ENCODE measurements around the gene POSTN.
"Not testable (repeated sequence)": the region's sequence is repeated elsewhere in the genome, so short reads cannot be mapped to it uniquely, and the experiment has no call there.

Gene POSTN

GRCh38 chr13:37613236-37613635 is 14.7 kb upstream of the POSTN start:
- H3K9me3 Mint-ChIP-seq: no peaks in the 10 kb centered on the region
- no peaks in the 10 kb centered on the region for H3K27me3 Mint-ChIP-seq (ENCODE audit: low read depth)
- no peak overlapping the region for H3K4me3 Mint-ChIP-seq
- no peak overlapping the region for H3K27ac Mint-ChIP-seq
- H3K4me1 Mint-ChIP-seq (ENCODE audit: low read depth): no peaks in the 10 kb centered on the region
- no peaks in the 10 kb centered on the region for H3K36me3 Mint-ChIP-seq (ENCODE audit: low read depth)

GRCh38 chr13:37608750-37609339 is 10.3 kb upstream of the POSTN start:
- H3K36me3 Mint-ChIP-seq (ENCODE audit: low read depth): no peaks in the 10 kb centered on the region
- H3K4me3 Mint-ChIP-seq: no peak overlapping the region
- no peaks in the 10 kb centered on the region for H3K4me1 Mint-ChIP-seq (ENCODE audit: low read depth)
- H3K27ac Mint-ChIP-seq: no peak overlapping the region
- H3K9me3 Mint-ChIP-seq: peaks cover 4% of the 10 kb centered on the region
- H3K27me3 Mint-ChIP-seq (ENCODE audit: low read depth): no peaks in the 10 kb centered on the region

GRCh38 chr13:37602733-37603381 is 4.3 kb upstream of the POSTN start:
- H3K9me3 Mint-ChIP-seq: peaks cover 4% of the 10 kb centered on the region
- H3K36me3 Mint-ChIP-seq (ENCODE audit: low read depth): no peaks in the 10 kb centered on the region
- no peaks in the 10 kb centered on the region for H3K4me1 Mint-ChIP-seq (ENCODE audit: low read depth)
- no peaks in the 10 kb centered on the region for H3K27me3 Mint-ChIP-seq (ENCODE audit: low read depth)
- no peak overlapping the region for H3K4me3 Mint-ChIP-seq
- H3K27ac Mint-ChIP-seq: no peak overlapping the region

GRCh38 chr13:37601648-37602440 is 3.3 kb upstream of the POSTN start:
- Mint-ChIP-seq H3K9me3 (peaks cover 1% of the 10 kb centered on the region), H3K27ac (no peak overlapping the region), H3K4me3 (no peak overlapping the region), H3K27me3 (ENCODE audit: low read depth) (no peaks in the 10 kb centered on the region), H3K36me3 (ENCODE audit: low read depth) (no peaks in the 10 kb centered on the region), H3K4me1 (ENCODE audit: low read depth) (no peaks in the 10 kb centered on the region)

- Mint-ChIP-seq H3K27ac (no peak overlapping the region), H3K9me3 (no peaks in the 10 kb centered on the region), H3K4me3 (no peak overlapping the region)
Measured at GRCh38 chr13:37599519-37599918, 951 bp upstream of the POSTN start.

GRCh38 chr13:37597477-37598025 is 1.0 kb downstream of the POSTN start:
- Mint-ChIP-seq H3K27ac (no peak overlapping the region), H3K36me3 (ENCODE audit: low read depth) (no peaks in the 10 kb centered on the region), H3K4me1 (ENCODE audit: low read depth) (no peaks in the 10 kb centered on the region), H3K9me3 (no peaks in the 10 kb centered on the region), H3K4me3 (no peak overlapping the region), H3K27me3 (ENCODE audit: low read depth) (no peaks in the 10 kb centered on the region)

More at GRCh38 chr13:37599519-37599918, 951 bp upstream of the POSTN start:
- Mint-ChIP-seq H3K4me1 (ENCODE audit: low read depth) (no peaks in the 10 kb centered on the region), H3K36me3 (ENCODE audit: low read depth) (no peaks in the 10 kb centered on the region), H3K27me3 (ENCODE audit: low read depth) (no peaks in the 10 kb centered on the region)

- no peaks in the 10 kb centered on the region for H3K9me3 Mint-ChIP-seq
- H3K4me3 Mint-ChIP-seq: no peak overlapping the region
- H3K36me3 Mint-ChIP-seq (ENCODE audit: low read depth): no peaks in the 10 kb centered on the region
- no peaks in the 10 kb centered on the region for H3K27me3 Mint-ChIP-seq (ENCODE audit: low read depth)
- H3K27ac Mint-ChIP-seq: no peak overlapping the region
- H3K4me1 Mint-ChIP-seq (ENCODE audit: low read depth): no peaks in the 10 kb centered on the region
Measured at GRCh38 chr13:37596805-37597204, 1.8 kb downstream of the POSTN start.

- no peaks in the 10 kb centered on the region for H3K9me3 Mint-ChIP-seq
- no peak overlapping the region for H3K4me3 Mint-ChIP-seq
- no peaks in the 10 kb centered on the region for H3K27me3 Mint-ChIP-seq (ENCODE audit: low read depth)
- no peaks in the 10 kb centered on the region for H3K4me1 Mint-ChIP-seq (ENCODE audit: low read depth)
- H3K27ac Mint-ChIP-seq: no peak overlapping the region
- H3K36me3 Mint-ChIP-seq (ENCODE audit: low read depth): no peaks in the 10 kb centered on the region
Measured at GRCh38 chr13:37595162-37595561, 3.4 kb downstream of the POSTN start.

GRCh38 chr13:37594550-37594949 is 4.0 kb downstream of the POSTN start:
- Mint-ChIP-seq H3K4me1 (ENCODE audit: low read depth) (no peaks in the 10 kb centered on the region), H3K36me3 (ENCODE audit: low read depth) (no peaks in the 10 kb centered on the region), H3K27me3 (ENCODE audit: low read depth) (no peaks in the 10 kb centered on the region), H3K4me3 (no peak overlapping the region), H3K27ac (no peak overlapping the region), H3K9me3 (no peaks in the 10 kb centered on the region)

- not testable (repeated sequence) for H3K36me3 Mint-ChIP-seq (ENCODE audit: low read depth); H3K9me3 Mint-ChIP-seq; H3K27me3 Mint-ChIP-seq (ENCODE audit: low read depth)
Measured at GRCh38 chr13:37589381-37589780, 9.2 kb downstream of the POSTN start.

GRCh38 chr13:37587236-37587635 is 11.3 kb downstream of the POSTN start:
- no peak overlapping the region for H3K27ac Mint-ChIP-seq
- no peaks in the 10 kb centered on the region for H3K27me3 Mint-ChIP-seq (ENCODE audit: low read depth)
- H3K4me1 Mint-ChIP-seq (ENCODE audit: low read depth): no peaks in the 10 kb centered on the region
- H3K9me3 Mint-ChIP-seq: no peaks in the 10 kb centered on the region
- H3K36me3 Mint-ChIP-seq (ENCODE audit: low read depth): no peaks in the 10 kb centered on the region
- no peak overlapping the region for H3K4me3 Mint-ChIP-seq

More at GRCh38 chr13:37589381-37589780, 9.2 kb downstream of the POSTN start:
- not testable (repeated sequence) for H3K27ac Mint-ChIP-seq; H3K4me3 Mint-ChIP-seq; H3K4me1 Mint-ChIP-seq (ENCODE audit: low read depth)

GRCh38 chr13:37586164-37586563 is 12.4 kb downstream of the POSTN start:
- Mint-ChIP-seq H3K36me3 (ENCODE audit: low read depth) (no peaks in the 10 kb centered on the region), H3K9me3 (no peaks in the 10 kb centered on the region), H3K27ac (no peak overlapping the region), H3K4me3 (no peak overlapping the region), H3K4me1 (ENCODE audit: low read depth) (no peaks in the 10 kb centered on the region), H3K27me3 (ENCODE audit: low read depth) (no peaks in the 10 kb centered on the region)

- no peaks in the 10 kb centered on the region for H3K27me3 Mint-ChIP-seq (ENCODE audit: low read depth)
- H3K9me3 Mint-ChIP-seq: peaks cover 2% of the 10 kb centered on the region
- no peaks in the 10 kb centered on the region for H3K4me1 Mint-ChIP-seq (ENCODE audit: low read depth)
Measured at GRCh38 chr13:37585541-37585940, 13.0 kb downstream of the POSTN start.

GRCh38 chr13:37576601-37577000 is 22.0 kb downstream of the POSTN start:
- no peaks in the 10 kb centered on the region for H3K4me1 Mint-ChIP-seq (ENCODE audit: low read depth)
- H3K27me3 Mint-ChIP-seq (ENCODE audit: low read depth): no peaks in the 10 kb centered on the region
- no peak overlapping the region for H3K27ac Mint-ChIP-seq
- no peaks in the 10 kb centered on the region for H3K36me3 Mint-ChIP-seq (ENCODE audit: low read depth)
- peaks cover 4% of the 10 kb centered on the region for H3K9me3 Mint-ChIP-seq
- H3K4me3 Mint-ChIP-seq: no peak overlapping the region

More at GRCh38 chr13:37585541-37585940, 13.0 kb downstream of the POSTN start:
- Mint-ChIP-seq H3K36me3 (ENCODE audit: low read depth) (no peaks in the 10 kb centered on the region), H3K27ac (no peak overlapping the region), H3K4me3 (no peak overlapping the region)

- H3K4me1 Mint-ChIP-seq (ENCODE audit: low read depth): no peaks in the 10 kb centered on the region
- H3K4me3 Mint-ChIP-seq: no peak overlapping the region
- no peaks in the 10 kb centered on the region for H3K27me3 Mint-ChIP-seq (ENCODE audit: low read depth)
- H3K9me3 Mint-ChIP-seq: peaks cover 10% of the 10 kb centered on the region
- H3K27ac Mint-ChIP-seq: no peak overlapping the region
- no peaks in the 10 kb centered on the region for H3K36me3 Mint-ChIP-seq (ENCODE audit: low read depth)
Measured at GRCh38 chr13:37565425-37565824, 33.1 kb downstream of the POSTN start.

Measured in T-helper 1 cell treated with Interleukin-12 subunit alpha and Interleukin-12 subunit beta and Interleukin-4 antibody, amounts not matched to agents 30 μg/mL and 1 μg/mL, for 36 hours (primary cell).